ENCODE results near the gene SARM1. TPM values are rescaled to one million over a fixed set of nuclear protein-coding genes. Genes with fewer than 3 reads are reported as not detected.

The SARM1 gene
- total RNA-seq, 1 donor from 2014 or later: 5.1 TPM

GRCh38 chr17:28342313-28342712, 29.2 kb upstream of the SARM1 start:
- no peak for DNase-seq

- DNase-seq: no peak
These were observed 28.0 kb upstream of the SARM1 start for GRCh38 chr17:28343491-28343932.

GRCh38 chr17:28344011-28344410, 27.5 kb upstream of the SARM1 start:
- DNase-seq: no peak

- no peak for DNase-seq
These were observed 27.0 kb upstream of the SARM1 start for GRCh38 chr17:28344435-28344901.

- DNase-seq: peak; percentile 40
These were observed 25.9 kb upstream of the SARM1 start for GRCh38 chr17:28345419-28346198.

GRCh38 chr17:28346199-28346580, 25.3 kb upstream of the SARM1 start:
- no peak for DNase-seq

GRCh38 chr17:28346746-28347246, 24.7 kb upstream of the SARM1 start:
- DNase-seq: peak; percentile 90

GRCh38 chr17:28347261-28347891, 24.1 kb upstream of the SARM1 start:
- DNase-seq: peak; percentile 80

- DNase-seq: no peak
These were observed 22.5 kb upstream of the SARM1 start for GRCh38 chr17:28348979-28349378.

GRCh38 chr17:28350271-28350670, 21.2 kb upstream of the SARM1 start:
- no peak for DNase-seq

- peak; percentile 96 for DNase-seq
These were observed 14.2 kb upstream of the SARM1 start, which contains the start of gene POLDIP2 for GRCh38 chr17:28357061-28357900. Gene POLDIP2 (minus strand): TSS chr17:28357527. CDS start chr17:28357448, 79 bp downstream.

- DNase-seq: no peak
These were observed 13.6 kb upstream of the SARM1 start for GRCh38 chr17:28357901-28358197.

- no peak for DNase-seq
These were observed 8.3 kb upstream of the SARM1 start for GRCh38 chr17:28363186-28363585.

GRCh38 chr17:28363776-28364650, 7.5 kb upstream of the SARM1 start:
- DNase-seq: no peak

- DNase-seq: no peak
These were observed 6.7 kb upstream of the SARM1 start, which contains the start of gene SEBOX for GRCh38 chr17:28364665-28365363. Gene SEBOX (minus strand): TSS chr17:28365199. CDS start chr17:28365151, 48 bp downstream.

- no peak for DNase-seq
These were observed 6.0 kb upstream of the SARM1 start for GRCh38 chr17:28365487-28365886.

- no peak for DNase-seq
These were observed 4.9 kb upstream of the SARM1 start for GRCh38 chr17:28366605-28367004.

- DNase-seq: no peak
These were observed 3.7 kb upstream of the SARM1 start for GRCh38 chr17:28367641-28368305.

GRCh38 chr17:28368306-28368831, 3.1 kb upstream of the SARM1 start:
- no peak for DNase-seq

- no peak for DNase-seq
These were observed 2.4 kb upstream of the SARM1 start for GRCh38 chr17:28368915-28369683.
